ENCODE data around the gene SCN5A. TPM values are rescaled to one million over a fixed set of nuclear protein-coding genes. Genes with fewer than 3 reads are reported as not detected.

The SCN5A gene
- total RNA-seq, 1 experiment from 2014 or later, result 0.54 TPM

- BruUV-seq (replicated peaks), result no TSS peak
- no peaks in the 10 kb centered on the region for H3K36me3 ChIP-seq (ENCODE audit: insufficient read depth, low read length, poor library complexity, severe bottlenecking)
- TF ChIP-seq EZH2 (IDR thresholded peaks at IDR 0.05; ENCODE audit: borderline replicate concordance, low read depth, low read length, poor library complexity, severe bottlenecking) (no peak), CTCF (conservative IDR thresholded peaks at IDR 0.05; ENCODE audit: low read depth, low read length) (no peak)
- no peak overlapping the region for H3K4me3 ChIP-seq (ENCODE audit: low read depth, low read length, poor library complexity, severe bottlenecking)
- no peak for DNase-seq (ENCODE audit: low spot score)
- ChIA-PET POLR2A (ENCODE audit: low non-redundant PET) (no interaction called here), CTCF (no interaction called here)
- no peaks in the 10 kb centered on the region for H3K9me3 ChIP-seq (ENCODE audit: low read depth, low read length, poor library complexity, severe bottlenecking)
- no peaks in the 10 kb centered on the region for H3K27me3 ChIP-seq (replicated peaks; ENCODE audit: insufficient read depth, low read depth, low read length, poor library complexity)
- no peak overlapping the region for H3K27ac ChIP-seq (ENCODE audit: low read depth, low read length, poor library complexity, severe bottlenecking)
- no peaks in the 10 kb centered on the region for H3K4me1 ChIP-seq (ENCODE audit: insufficient read depth, low read length, poor library complexity, severe bottlenecking)
- intact Hi-C loops (cut with micrococcal nuclease; ENCODE audit: unreplicated experiment), result no loop called here
These were observed 4.8 kb downstream of the SCN5A start for GRCh38 chr3:38644662-38645053.

GRCh38 chr3:38644016-38644661 lies 5.3 kb downstream of the SCN5A start:
- H3K36me3 ChIP-seq (ENCODE audit: insufficient read depth, low read length, poor library complexity, severe bottlenecking), result no peaks in the 10 kb centered on the region
- no peaks in the 10 kb centered on the region for H3K4me1 ChIP-seq (ENCODE audit: insufficient read depth, low read length, poor library complexity, severe bottlenecking)
- no peak for DNase-seq (ENCODE audit: low spot score)
- POLR2A ChIA-PET (ENCODE audit: low non-redundant PET), result no interaction called here
- intact Hi-C loops (cut with micrococcal nuclease; ENCODE audit: unreplicated experiment), result no loop called here
- no peaks in the 10 kb centered on the region for H3K27me3 ChIP-seq (replicated peaks; ENCODE audit: insufficient read depth, low read depth, low read length, poor library complexity)
- no TSS peak for BruUV-seq (replicated peaks)
- H3K9me3 ChIP-seq (ENCODE audit: low read depth, low read length, poor library complexity, severe bottlenecking), result no peaks in the 10 kb centered on the region
- TF ChIP-seq CTCF (conservative IDR thresholded peaks at IDR 0.05; ENCODE audit: low read depth, low read length) (no peak), EZH2 (IDR thresholded peaks at IDR 0.05; ENCODE audit: borderline replicate concordance, low read depth, low read length, poor library complexity, severe bottlenecking) (no peak)
- CTCF ChIA-PET, result no interaction called here
- no peak overlapping the region for H3K4me3 ChIP-seq (ENCODE audit: low read depth, low read length, poor library complexity, severe bottlenecking)
- no peak overlapping the region for H3K27ac ChIP-seq (ENCODE audit: low read depth, low read length, poor library complexity, severe bottlenecking)

GRCh38 chr3:38643592-38643991 lies 5.9 kb downstream of the SCN5A start:
- intact Hi-C loops (cut with micrococcal nuclease; ENCODE audit: unreplicated experiment), result no loop called here
- no TSS peak for BruUV-seq (replicated peaks)
- no peak overlapping the region for H3K27ac ChIP-seq (ENCODE audit: low read depth, low read length, poor library complexity, severe bottlenecking)
- no peaks in the 10 kb centered on the region for H3K9me3 ChIP-seq (ENCODE audit: low read depth, low read length, poor library complexity, severe bottlenecking)
- no peak for DNase-seq (ENCODE audit: low spot score)
- no peaks in the 10 kb centered on the region for H3K4me1 ChIP-seq (ENCODE audit: insufficient read depth, low read length, poor library complexity, severe bottlenecking)
- H3K27me3 ChIP-seq (replicated peaks; ENCODE audit: insufficient read depth, low read depth, low read length, poor library complexity), result no peaks in the 10 kb centered on the region
- H3K36me3 ChIP-seq (ENCODE audit: insufficient read depth, low read length, poor library complexity, severe bottlenecking), result no peaks in the 10 kb centered on the region
- ChIA-PET CTCF (no interaction called here), POLR2A (ENCODE audit: low non-redundant PET) (no interaction called here)
- TF ChIP-seq CTCF (conservative IDR thresholded peaks at IDR 0.05; ENCODE audit: low read depth, low read length), result no peak
- no peak overlapping the region for H3K4me3 ChIP-seq (ENCODE audit: low read depth, low read length, poor library complexity, severe bottlenecking)

Data from A673 (cell line).